ENCODE data around the gene CNOT10. TPM values are rescaled to one million over a fixed set of nuclear protein-coding genes. Genes with fewer than 3 reads are reported as not detected.
"Not testable (repeated sequence)": the region's sequence is repeated elsewhere in the genome, so short reads cannot be mapped to it uniquely, and the experiment has no call there.

Gene CNOT10
- total RNA-seq, 2 experiments from 2014 or later, result 70.1 to 74.0 TPM

DNA sequence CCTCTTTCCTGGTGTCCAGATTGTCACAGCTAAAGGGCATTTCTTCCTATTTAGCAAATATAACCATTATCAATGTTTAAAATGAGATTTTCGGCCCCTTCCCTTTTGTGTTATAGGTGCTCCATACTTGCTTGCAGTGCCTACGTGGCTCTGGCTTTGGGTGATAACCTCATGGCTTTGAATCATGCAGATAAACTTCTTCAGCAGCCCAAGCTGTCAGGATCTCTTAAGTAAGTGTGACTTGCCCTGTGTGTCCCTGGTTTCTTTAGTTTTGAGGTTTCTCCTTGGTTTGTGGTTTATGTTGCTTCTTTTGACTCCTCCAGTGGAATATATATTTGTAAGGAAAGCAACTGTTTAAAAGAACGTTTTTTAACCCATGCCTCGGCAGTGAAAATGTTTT, 74.4 kb downstream of the CNOT10 start:
- no peak for DNase-seq
- H3K4me3 Mint-ChIP-seq, result no peak overlapping the region
- no peak overlapping the region for H3K27ac Mint-ChIP-seq
- H3K27me3 Mint-ChIP-seq, result no peaks in the 10 kb centered on the region
- H3K4me1 Mint-ChIP-seq, result peaks cover 4% of the 10 kb centered on the region
- H3K9me3 Mint-ChIP-seq, result no peaks in the 10 kb centered on the region
- H3K36me3 Mint-ChIP-seq, result peaks cover 6% of the 10 kb centered on the region

DNA sequence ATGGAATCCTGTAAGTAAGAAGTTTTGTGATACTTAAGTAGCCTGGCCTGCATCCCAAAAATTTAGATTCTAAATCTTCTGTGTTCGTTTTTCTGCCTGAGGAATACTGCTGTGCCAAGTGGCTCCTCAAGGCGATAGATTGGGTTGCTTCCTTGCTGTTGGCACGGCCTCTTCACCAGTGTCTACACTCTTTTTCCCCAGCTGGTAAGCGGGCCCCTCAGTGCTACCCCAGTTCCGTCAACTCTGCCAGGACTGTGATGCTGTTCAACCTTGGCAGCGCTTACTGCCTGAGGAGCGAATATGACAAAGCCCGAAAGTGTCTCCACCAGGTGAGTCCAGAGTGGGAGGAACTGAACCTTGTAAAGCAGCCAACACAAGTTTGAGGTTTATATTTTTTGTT, 79.5 kb downstream of the CNOT10 start:
- no peak overlapping the region for H3K27ac Mint-ChIP-seq
- no peak overlapping the region for H3K4me3 Mint-ChIP-seq
- peaks cover 14% of the 10 kb centered on the region for H3K36me3 Mint-ChIP-seq
- no peaks in the 10 kb centered on the region for H3K9me3 Mint-ChIP-seq
- DNase-seq, result no peak
- no peaks in the 10 kb centered on the region for H3K4me1 Mint-ChIP-seq
- no peaks in the 10 kb centered on the region for H3K27me3 Mint-ChIP-seq

DNA sequence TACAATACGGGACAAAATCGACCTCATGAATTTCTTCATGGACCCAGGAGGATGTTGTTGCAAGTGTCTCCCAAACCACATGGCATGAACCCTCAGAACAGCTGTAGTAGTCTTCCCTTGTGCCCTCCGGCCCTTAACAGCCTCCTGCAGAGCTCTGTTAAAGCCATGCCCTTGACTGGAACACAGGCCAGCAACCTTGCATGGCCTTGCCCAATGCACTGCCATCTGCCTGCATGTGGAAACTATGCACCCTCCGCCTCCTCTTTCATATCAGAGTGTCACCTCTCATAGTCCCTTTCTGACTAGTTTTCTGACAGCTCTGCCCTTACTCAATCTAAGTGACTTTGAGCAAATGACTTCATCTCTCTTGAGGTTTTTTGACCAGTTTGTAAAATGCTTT, 93.4 kb downstream of the CNOT10 start:
- peak; percentile 3 for DNase-seq
- H3K4me3 Mint-ChIP-seq, result no peak overlapping the region

DNA sequence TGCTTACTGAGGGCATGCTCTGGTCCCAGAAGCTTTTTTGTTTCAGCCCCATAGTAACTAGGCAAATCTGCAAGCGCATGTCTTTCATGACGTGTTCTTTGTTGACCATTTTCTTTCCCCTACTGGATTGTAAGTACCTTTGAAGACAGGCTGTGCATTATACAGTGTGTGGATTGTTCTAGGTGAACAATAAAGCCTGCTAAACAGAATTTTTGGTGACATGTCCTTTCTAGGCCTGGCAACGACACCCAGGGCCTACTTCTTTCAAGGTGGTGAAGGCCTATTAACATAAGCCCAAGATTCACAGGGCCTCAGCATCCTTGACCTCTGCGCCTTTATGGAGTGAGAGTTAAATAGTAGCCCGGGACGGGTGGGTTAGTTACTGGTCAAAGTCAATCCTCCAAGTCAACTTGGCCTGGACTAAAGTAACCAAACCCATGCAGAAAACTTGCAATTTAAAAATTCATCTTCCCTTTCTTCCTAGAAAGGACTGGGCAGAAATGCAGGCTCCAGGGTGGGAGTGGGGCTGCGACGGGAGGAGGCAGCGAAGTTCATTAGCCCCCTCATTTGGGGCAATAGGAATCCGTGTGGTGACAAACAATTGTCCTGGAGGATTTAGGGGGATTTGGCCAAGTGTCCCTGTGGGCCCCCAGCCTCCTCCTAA, 95.2 kb downstream of the CNOT10 start:
- H3K27me3 Mint-ChIP-seq, result peaks cover 14% of the 10 kb centered on the region
- no peak for DNase-seq

More for the DNA sequence above, 93.4 kb downstream of the CNOT10 start:
- Mint-ChIP-seq H3K27me3 (peaks cover 14% of the 10 kb centered on the region), H3K9me3 (no peaks in the 10 kb centered on the region), H3K4me1 (peaks cover 3% of the 10 kb centered on the region), H3K36me3 (no peaks in the 10 kb centered on the region), H3K27ac (no peak overlapping the region)

DNA sequence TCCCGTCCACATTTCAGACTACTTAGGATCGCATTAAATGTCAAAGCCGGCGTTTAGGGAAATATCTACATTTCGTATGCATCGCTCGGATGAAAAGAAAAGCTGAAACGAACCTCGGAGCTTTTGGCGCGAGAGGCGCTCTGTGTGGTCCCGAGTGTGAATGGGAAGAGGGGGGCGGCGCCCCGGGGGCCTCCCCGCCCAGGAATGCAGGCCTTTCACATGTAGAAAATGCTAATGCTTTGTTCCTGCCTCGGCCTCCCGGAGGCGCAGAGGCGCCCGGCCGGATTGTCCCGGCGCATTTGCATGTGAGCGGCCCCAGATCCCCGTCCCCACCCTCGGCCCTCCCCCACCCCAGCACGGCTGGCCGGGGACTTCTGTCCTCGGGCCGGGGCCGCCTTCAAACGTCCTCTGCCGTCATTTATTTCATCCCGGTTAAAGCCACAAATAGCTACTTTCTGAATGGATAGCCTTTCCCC, 95.8 kb downstream of the CNOT10 start:
- peak overlapping the region; percentile 60 for H3K27ac Mint-ChIP-seq
- peaks cover 14% of the 10 kb centered on the region for H3K27me3 Mint-ChIP-seq
- peak; percentile 21 for DNase-seq
- H3K9me3 Mint-ChIP-seq, result no peaks in the 10 kb centered on the region
- H3K4me1 Mint-ChIP-seq, result peaks cover 3% of the 10 kb centered on the region
- no peaks in the 10 kb centered on the region for H3K36me3 Mint-ChIP-seq
- H3K4me3 Mint-ChIP-seq, result peak overlapping the region; percentile 84

More for the DNA sequence above, 95.2 kb downstream of the CNOT10 start:
- no peaks in the 10 kb centered on the region for H3K36me3 Mint-ChIP-seq
- peaks cover 3% of the 10 kb centered on the region for H3K4me1 Mint-ChIP-seq
- H3K9me3 Mint-ChIP-seq, result no peaks in the 10 kb centered on the region
- no peak overlapping the region for H3K27ac Mint-ChIP-seq
- no peak overlapping the region for H3K4me3 Mint-ChIP-seq

DNA sequence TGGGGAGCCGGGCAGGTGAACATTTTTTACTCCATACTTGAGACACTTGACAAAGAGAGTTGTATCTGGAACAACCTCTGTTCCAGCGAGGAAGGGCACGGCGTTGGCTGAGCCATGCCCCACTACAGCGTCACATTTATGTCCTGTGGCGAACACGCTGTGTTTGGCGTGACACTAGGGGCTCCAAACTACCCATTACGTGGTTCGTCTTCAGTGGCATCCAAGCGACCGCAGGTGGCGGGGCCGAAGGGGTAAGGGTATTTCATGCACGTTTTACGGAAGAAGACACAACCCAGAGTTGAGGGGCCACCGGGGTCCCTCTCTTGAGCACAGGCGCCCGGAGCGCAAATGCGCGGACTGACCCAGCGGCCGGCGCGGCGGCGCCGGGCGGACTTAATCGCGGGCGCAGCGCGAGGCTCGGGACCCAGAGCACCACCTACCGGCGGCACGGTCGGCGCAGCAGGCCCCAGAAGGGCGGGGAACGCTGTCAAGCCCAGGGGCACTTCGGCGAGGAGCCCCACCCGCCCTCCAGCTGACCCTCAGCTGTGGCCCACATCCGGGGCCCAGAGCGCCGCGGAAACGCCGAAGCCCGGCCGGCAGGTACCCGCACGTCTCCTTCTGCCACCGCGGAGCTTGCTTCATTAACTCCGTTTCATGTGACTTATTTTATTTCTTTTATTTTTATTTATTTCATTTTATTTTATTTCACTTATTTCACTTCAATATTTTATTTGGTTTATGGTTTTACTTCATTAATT, 96.4 kb downstream of the CNOT10 start:
- H3K27ac Mint-ChIP-seq, result peak overlapping the region; percentile 60
- H3K9me3 Mint-ChIP-seq, result no peaks in the 10 kb centered on the region
- peak; percentile 80 for DNase-seq

DNA sequence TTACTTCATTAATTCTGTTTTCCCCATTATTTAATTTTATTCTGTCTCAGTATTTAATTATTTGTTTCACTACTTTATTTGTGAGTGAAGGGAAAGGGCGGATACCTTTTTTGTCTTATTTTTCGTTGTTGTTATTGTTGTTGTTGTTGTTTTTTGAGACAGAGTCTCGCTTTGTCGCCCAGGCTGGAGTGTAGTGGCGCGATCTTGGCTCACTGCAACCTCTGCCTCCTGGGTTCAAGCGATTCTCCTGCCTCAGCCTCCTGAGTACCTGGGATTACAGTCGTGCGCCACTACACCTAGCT, 96.9 kb downstream of the CNOT10 start:
- H3K27ac Mint-ChIP-seq, H3K9me3 Mint-ChIP-seq, H3K36me3 Mint-ChIP-seq, DNase-seq, H3K4me1 Mint-ChIP-seq: not testable (repeated sequence)
- H3K4me3 Mint-ChIP-seq, result peak overlapping the region; percentile 50
- peaks cover 14% of the 10 kb centered on the region for H3K27me3 Mint-ChIP-seq

More for the DNA sequence above, 96.4 kb downstream of the CNOT10 start:
- H3K4me3 Mint-ChIP-seq, result peak overlapping the region; percentile 84
- H3K27me3 Mint-ChIP-seq, result peaks cover 14% of the 10 kb centered on the region
- H3K36me3 Mint-ChIP-seq, result no peaks in the 10 kb centered on the region
- peaks cover 3% of the 10 kb centered on the region for H3K4me1 Mint-ChIP-seq

DNA sequence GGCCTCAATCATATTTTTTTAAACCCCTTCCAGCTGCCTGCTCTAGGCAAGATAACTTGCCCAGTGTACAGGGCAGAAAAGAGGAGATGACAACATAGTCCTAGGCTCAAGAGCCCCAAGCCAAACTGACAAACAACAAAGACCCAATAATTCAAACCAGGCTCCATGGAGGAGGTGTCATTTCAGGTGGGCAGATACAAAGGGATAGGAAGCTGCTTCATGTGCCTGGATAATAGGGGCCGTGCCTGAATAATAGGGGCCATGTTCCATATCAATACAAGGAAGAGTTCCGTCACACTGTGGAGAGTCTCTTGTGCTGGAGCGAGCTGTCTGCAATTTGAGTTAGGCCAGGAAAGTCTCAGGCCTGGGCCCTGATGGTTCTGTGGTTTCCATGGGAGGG, 97.4 kb downstream of the CNOT10 start:
- Mint-ChIP-seq H3K9me3 (no peaks in the 10 kb centered on the region), H3K27me3 (peaks cover 14% of the 10 kb centered on the region), H3K27ac (no peak overlapping the region), H3K36me3 (no peaks in the 10 kb centered on the region), H3K4me3 (peak overlapping the region; percentile 50), H3K4me1 (peaks cover 3% of the 10 kb centered on the region)
- DNase-seq, result no peak

DNA sequence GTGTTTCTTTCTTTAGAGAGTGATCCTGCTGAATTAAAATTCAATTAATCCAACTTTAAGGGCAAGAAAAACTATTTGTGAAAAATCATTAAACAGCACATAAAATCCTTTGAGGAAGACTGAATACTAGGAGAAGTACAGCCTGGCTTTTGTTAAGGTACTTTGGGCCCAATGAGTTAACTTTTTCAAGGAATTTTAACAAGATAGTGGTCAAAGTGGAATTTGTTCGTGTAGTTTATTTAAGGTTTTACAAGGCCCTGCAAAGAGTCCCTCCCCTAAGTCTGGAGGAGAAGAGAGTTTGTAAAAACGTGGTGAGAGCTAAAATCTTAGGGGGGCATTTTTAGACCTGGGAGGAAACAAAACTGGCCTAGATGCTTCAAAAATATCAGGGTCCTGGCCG, 106.8 kb downstream of the CNOT10 start:
- H3K4me3 Mint-ChIP-seq, result no peak overlapping the region
- DNase-seq, result no peak
- H3K9me3 Mint-ChIP-seq, result no peaks in the 10 kb centered on the region
- no peaks in the 10 kb centered on the region for H3K4me1 Mint-ChIP-seq
- H3K27ac Mint-ChIP-seq, result no peak overlapping the region
- H3K27me3 Mint-ChIP-seq, result no peaks in the 10 kb centered on the region
- H3K36me3 Mint-ChIP-seq, result no peaks in the 10 kb centered on the region

DNA sequence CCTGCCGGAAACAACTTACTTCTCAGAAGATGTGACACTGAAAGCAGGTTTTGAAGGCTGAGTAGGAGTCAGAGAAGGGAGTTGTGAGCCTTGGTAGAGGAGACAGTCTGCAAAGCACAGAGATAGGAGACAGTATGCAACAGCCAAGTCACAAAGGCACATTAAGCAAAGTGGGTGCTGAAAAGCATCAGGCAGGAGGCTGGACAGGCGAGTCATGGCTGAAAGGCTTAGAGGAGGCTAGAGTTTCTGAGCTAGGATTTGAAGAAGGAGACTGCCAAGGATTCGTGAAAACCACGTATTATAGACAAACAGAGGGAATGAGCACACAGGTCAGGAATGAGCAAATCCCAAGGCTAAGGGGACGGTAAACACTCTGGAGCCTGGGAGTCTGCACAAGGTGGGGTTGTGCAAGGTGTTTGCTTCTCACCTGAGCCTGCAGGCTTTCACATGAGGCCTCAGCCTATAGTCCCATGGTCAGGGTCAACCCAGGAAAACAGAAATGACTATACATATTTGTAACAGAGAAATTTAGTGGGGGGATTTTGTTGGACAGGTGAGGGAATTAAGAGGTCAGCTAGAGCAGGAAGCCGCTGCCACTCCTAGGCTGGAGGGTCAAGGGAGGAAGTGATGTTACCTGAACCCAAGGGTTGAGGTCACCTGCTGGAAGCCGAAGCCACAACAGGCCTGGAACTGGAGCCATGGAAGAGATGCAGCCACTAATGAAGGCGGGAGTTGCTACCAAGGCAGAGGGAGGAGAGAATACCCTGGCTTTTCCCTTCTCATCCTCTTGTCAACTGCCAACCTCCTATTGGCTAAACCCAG, 109.7 kb downstream of the CNOT10 start:
- Mint-ChIP-seq H3K36me3 (no peaks in the 10 kb centered on the region), H3K4me3 (no peak overlapping the region), H3K27me3 (no peaks in the 10 kb centered on the region)

DNA sequence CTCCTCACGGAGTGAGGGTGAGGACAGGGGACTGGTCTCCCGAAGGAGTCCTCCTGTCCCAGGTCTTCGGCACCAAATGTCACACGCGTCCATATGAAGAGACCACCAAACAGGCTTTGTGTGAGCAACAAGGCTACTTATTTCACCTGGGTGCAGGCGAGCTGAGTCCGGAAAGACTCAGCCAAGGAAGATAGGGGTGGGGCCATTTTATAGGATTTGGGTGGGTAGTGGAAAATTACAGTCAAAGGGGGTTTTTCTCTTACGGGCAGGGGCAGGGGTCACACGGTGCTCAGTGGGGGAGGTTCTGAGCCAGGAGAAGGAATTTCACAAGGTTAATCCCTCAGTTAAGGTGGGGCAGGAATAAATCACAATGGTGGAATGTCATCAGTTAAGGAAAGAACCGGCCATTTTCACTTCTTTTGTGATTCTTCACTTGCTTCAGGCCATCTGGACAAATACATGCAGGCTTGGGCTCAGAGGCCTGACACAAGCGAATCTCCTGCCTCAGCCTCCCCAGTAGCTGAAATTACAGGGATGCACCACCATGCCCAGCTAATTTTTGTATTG, 111.5 kb downstream of the CNOT10 start:
- not testable (repeated sequence) for H3K27ac Mint-ChIP-seq, H3K27me3 Mint-ChIP-seq, H3K4me3 Mint-ChIP-seq, H3K9me3 Mint-ChIP-seq, H3K36me3 Mint-ChIP-seq, DNase-seq, H3K4me1 Mint-ChIP-seq

More for the DNA sequence above, 109.7 kb downstream of the CNOT10 start:
- H3K4me1 Mint-ChIP-seq, result no peaks in the 10 kb centered on the region
- H3K27ac Mint-ChIP-seq, result no peak overlapping the region
- no peaks in the 10 kb centered on the region for H3K9me3 Mint-ChIP-seq
- no peak for DNase-seq

DNA sequence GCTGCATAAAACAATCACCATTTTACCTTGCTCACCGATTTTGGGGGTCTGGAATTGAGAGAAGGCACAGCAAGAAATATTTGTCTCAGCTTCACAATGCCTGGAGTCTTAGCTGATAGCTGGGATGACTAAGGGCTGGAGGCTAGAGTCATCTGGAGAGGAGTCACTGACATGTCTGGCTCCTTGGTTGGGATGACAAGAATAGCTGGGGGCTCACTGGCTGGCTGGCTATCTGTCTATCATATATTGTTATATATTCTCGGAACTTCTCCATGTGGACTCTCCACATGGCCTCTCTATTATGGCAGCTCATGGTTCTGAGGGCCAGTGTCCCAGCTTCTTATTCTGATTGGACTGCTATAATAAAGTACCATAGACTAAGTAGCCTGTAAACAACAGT, 112.8 kb downstream of the CNOT10 start:
- Mint-ChIP-seq H3K9me3 (no peaks in the 10 kb centered on the region), H3K27ac (no peak overlapping the region), H3K27me3 (no peaks in the 10 kb centered on the region), H3K4me3 (no peak overlapping the region), H3K36me3 (no peaks in the 10 kb centered on the region), H3K4me1 (no peaks in the 10 kb centered on the region)
- DNase-seq, result no peak

DNA sequence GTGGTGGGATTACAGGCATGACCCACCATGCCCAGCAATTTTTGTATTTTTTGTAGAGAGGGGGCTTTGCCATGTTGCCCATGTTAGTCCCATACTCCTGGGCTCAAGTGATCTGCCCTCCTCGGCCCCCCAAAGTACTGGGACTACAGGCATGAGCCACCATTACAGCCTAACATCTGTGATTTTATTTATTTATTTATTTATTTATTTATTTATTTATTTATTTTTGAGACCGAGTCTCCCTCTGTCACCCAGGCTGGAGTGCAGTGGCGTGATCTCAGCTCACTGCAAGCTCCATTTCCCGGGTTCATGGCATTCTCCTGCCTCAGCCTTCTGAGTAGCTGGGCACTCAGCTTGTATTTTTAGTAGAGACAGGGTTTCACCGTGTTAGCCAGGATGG, 116.5 kb downstream of the CNOT10 start:
- not testable (repeated sequence) for DNase-seq, H3K4me1 Mint-ChIP-seq, H3K4me3 Mint-ChIP-seq, H3K36me3 Mint-ChIP-seq, H3K27ac Mint-ChIP-seq, H3K9me3 Mint-ChIP-seq, H3K27me3 Mint-ChIP-seq

DNA sequence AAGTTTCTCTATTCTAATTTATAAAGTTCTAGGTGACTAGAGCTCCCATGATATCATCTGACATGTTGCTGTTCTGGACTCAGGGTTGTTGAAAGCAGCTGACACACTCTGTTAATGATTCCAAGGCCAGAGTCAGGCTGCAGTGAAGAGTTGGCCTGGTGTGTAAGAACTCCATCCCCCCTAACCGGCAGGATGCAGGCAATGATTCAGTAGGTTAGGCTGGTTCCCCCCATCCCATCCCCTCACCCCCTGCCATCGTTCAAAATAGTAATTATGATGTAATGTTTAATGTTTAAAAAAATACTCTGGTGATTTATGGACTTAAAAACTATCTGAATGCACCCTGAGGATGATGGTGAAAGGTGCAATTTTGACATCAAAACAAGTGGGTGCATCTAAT, 128.2 kb downstream of the CNOT10 start:
- DNase-seq, result no peak
- no peaks in the 10 kb centered on the region for H3K9me3 Mint-ChIP-seq
- H3K36me3 Mint-ChIP-seq, result no peaks in the 10 kb centered on the region

DNA sequence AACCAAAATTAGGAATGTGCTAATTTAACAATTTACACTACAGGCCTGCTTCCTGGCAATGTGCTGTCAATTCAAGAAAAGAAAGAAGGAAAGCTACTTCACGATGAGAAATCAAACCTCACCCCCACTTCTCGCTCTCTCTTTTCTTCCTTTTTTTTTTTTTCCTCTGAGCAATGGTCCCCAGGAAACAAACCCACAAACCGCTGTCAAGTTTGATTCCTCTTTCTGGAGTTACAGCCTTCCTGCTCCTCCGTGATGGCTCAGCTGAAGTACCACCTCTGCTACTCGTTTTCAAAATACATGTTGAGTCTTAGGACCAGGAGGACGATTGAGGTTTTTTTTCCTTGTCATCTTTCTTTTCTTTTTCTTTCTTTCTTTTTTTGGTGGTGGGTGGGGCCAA, 129.4 kb downstream of the CNOT10 start:
- Mint-ChIP-seq H3K36me3 (no peaks in the 10 kb centered on the region), H3K27ac (no peak overlapping the region), H3K9me3 (no peaks in the 10 kb centered on the region), H3K4me3 (no peak overlapping the region), H3K27me3 (peaks cover 52% of the 10 kb centered on the region), H3K4me1 (peaks cover 17% of the 10 kb centered on the region)
- no peak for DNase-seq

More for the DNA sequence above, 128.2 kb downstream of the CNOT10 start:
- Mint-ChIP-seq H3K4me1 (peaks cover 17% of the 10 kb centered on the region), H3K4me3 (no peak overlapping the region), H3K27ac (no peak overlapping the region), H3K27me3 (peaks cover 43% of the 10 kb centered on the region)
